ENCODE measurements around the gene PRKD3.

DNA sequence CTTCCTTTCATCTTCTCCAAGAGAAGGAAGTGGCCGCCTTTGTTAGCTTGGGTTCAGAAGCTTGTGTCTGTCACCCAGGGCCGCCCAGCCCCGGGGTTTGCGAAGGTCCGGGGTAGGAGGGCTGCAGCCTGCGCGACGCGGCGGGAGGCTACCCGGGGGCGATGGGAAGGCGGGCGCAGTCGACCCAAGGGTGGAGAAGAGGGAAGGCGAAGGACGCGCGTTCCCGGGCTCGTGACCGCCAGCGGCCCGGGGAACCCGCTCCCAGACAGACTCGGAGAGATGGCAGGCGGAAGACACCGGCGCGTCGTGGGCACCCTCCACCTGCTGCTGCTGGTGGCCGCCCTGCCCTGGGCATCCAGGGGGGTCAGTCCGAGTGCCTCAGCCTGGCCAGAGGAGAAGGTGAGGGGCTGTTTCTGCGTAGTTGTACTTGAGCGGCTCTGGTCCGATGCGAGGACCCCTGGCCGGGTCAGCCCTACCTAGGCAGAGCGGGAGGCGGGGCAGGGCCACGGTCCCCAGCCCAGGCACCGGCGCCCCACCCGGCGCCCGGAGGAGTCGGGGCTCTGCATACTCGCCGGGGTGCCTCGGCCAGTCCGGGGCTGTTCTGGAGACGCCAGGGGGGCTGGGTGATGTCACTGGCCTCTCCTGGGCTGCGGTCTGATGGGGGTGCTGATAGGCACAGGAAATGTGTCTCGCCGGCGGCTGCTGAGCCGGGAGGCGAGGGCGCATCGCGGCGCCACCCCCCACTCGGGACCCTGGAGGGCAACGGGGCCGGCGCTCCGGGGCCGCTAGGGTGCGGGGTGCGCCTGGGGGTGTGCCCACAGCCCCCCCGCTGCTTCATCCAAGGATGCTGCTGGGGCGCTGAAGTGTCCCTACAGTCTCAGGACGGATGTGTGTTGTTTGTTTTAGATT, 20.1 kb upstream of the PRKD3 start, which contains the start of gene QPCT:
- TF ChIP-seq, protein P1, sequence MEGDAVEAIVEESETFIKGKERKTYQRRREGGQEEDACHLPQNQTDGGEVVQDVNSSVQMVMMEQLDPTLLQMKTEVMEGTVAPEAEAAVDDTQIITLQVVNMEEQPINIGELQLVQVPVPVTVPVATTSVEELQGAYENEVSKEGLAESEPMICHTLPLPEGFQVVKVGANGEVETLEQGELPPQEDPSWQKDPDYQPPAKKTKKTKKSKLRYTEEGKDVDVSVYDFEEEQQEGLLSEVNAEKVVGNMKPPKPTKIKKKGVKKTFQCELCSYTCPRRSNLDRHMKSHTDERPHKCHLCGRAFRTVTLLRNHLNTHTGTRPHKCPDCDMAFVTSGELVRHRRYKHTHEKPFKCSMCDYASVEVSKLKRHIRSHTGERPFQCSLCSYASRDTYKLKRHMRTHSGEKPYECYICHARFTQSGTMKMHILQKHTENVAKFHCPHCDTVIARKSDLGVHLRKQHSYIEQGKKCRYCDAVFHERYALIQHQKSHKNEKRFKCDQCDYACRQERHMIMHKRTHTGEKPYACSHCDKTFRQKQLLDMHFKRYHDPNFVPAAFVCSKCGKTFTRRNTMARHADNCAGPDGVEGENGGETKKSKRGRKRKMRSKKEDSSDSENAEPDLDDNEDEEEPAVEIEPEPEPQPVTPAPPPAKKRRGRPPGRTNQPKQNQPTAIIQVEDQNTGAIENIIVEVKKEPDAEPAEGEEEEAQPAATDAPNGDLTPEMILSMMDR (IDR thresholded peaks at IDR 0.05 in 2 of 3, conservative IDR thresholded peaks at IDR 0.05 in 1 of 3; ENCODE audit: insufficient read depth in 2 of 3, low read depth in 1 of 3, low read length in 3 of 3): no peak
- TF ChIP-seq RREB1 (CRISPR knock-in tag; IDR thresholded peaks at IDR 0.05): no peak
- no peak for TF ChIP-seq ZNF699 (CRISPR knock-in tag; IDR thresholded peaks at IDR 0.05; ENCODE audit: insufficient replicate concordance)
- TF ChIP-seq CBFB (CRISPR knock-in tag; IDR thresholded peaks at IDR 0.05): no peak
- no peak for TF ChIP-seq PBX2 (CRISPR knock-in tag; IDR thresholded peaks at IDR 0.05; ENCODE audit: low read depth)
- no peak for TF ChIP-seq PBX2 (tag; conservative IDR thresholded peaks at IDR 0.05; ENCODE audit: low read depth)
- TF ChIP-seq TARDBP (IDR thresholded peaks at IDR 0.05): no peak
- TF ChIP-seq ELF4 (CRISPR knock-in tag; IDR thresholded peaks at IDR 0.05): no peak
- TF ChIP-seq HDAC6 (IDR thresholded peaks at IDR 0.05; ENCODE audit: low read depth, low read length): no peak
- no peak for TF ChIP-seq POLR2AphosphoS5 (IDR thresholded peaks at IDR 0.05; ENCODE audit: control insufficient read depth, insufficient read depth, low read depth, low read length)
- no peak for TF ChIP-seq RNF219 (CRISPR knock-in tag; IDR thresholded peaks at IDR 0.05)
